Endometrium (tissue), 2 donors: Measurements from ENCODE around the gene DPP3.
"Not testable (repeated sequence)": the region's sequence is repeated elsewhere in the genome, so short reads cannot be mapped to it uniquely, and the experiment has no call there.

Source experiments
- FAIRE-seq: peaks from 2 replicates; lab custom pipeline; 2012; peaks lifted over from hg19 to GRCh38; lab: Jason Lieb, UNC
- donor health status: control.
- donor health status: control.

The DPP3 gene

GRCh38 chr11:66539170-66539869 is 59.1 kb downstream of the DPP3 start:
- FAIRE-seq = no peak

GRCh38 chr11:66539870-66540213 is 59.6 kb downstream of the DPP3 start:
- no peak for FAIRE-seq

- FAIRE-seq = not testable (repeated sequence)
Observed at GRCh38 chr11:66540598-66540997, 60.4 kb downstream of the DPP3 start.

- no peak for FAIRE-seq
Observed at GRCh38 chr11:66541892-66542291, 61.7 kb downstream of the DPP3 start.

- no peak for FAIRE-seq
Observed at GRCh38 chr11:66542362-66542761, 62.1 kb downstream of the DPP3 start.

- no peak for FAIRE-seq
Observed at GRCh38 chr11:66543263-66544107, 63.3 kb downstream of the DPP3 start.

- not testable (repeated sequence) for FAIRE-seq
Observed at GRCh38 chr11:66544952-66545351, 64.7 kb downstream of the DPP3 start.

GRCh38 chr11:66545701-66546367 is 65.6 kb downstream of the DPP3 start, which contains the start of gene ZDHHC24:
ZDHHC24 (minus strand) TSS chr11:66546048; CDS start chr11:66546003, 45 bp downstream.
- peak; percentile 89 for FAIRE-seq

- no peak for FAIRE-seq
Observed at GRCh38 chr11:66546368-66546965, 66.2 kb downstream of the DPP3 start, which contains the start of gene ACTN3. ACTN3 (plus strand) TSS chr11:66546903; CDS start chr11:66546938, 35 bp downstream.

GRCh38 chr11:66546966-66547661 is 66.9 kb downstream of the DPP3 start:
- no peak for FAIRE-seq

GRCh38 chr11:66547662-66548009 is 67.4 kb downstream of the DPP3 start:
- no peak for FAIRE-seq

GRCh38 chr11:66548041-66548440 is 67.8 kb downstream of the DPP3 start:
- no peak for FAIRE-seq

- no peak for FAIRE-seq
Observed at GRCh38 chr11:66548774-66549630, 68.8 kb downstream of the DPP3 start.

- no peak for FAIRE-seq
Observed at GRCh38 chr11:66549696-66550095, 69.5 kb downstream of the DPP3 start.

- FAIRE-seq = no peak
Observed at GRCh38 chr11:66550887-66551286, 70.7 kb downstream of the DPP3 start.

- no peak for FAIRE-seq
Observed at GRCh38 chr11:66554602-66555001, 74.4 kb downstream of the DPP3 start.

GRCh38 chr11:66555416-66555815 is 75.2 kb downstream of the DPP3 start:
- no peak for FAIRE-seq

GRCh38 chr11:66556086-66556485 is 75.9 kb downstream of the DPP3 start:
- FAIRE-seq = no peak

- no peak for FAIRE-seq
Observed at GRCh38 chr11:66557733-66558326, 77.6 kb downstream of the DPP3 start.
